HG03135 (cell line): ENCODE measurements around the gene PGA5.

Experiments used
- ATAC-seq: cut with Tn5 transposase; IDR thresholded peaks from one replicate; pipeline ENCODE4 v1.9.1; 2021; ENCODE audit warnings: mild to moderate bottlenecking, moderate library complexity; ENCODE audit not compliant: unreplicated experiment

The PGA5 gene

DNA sequence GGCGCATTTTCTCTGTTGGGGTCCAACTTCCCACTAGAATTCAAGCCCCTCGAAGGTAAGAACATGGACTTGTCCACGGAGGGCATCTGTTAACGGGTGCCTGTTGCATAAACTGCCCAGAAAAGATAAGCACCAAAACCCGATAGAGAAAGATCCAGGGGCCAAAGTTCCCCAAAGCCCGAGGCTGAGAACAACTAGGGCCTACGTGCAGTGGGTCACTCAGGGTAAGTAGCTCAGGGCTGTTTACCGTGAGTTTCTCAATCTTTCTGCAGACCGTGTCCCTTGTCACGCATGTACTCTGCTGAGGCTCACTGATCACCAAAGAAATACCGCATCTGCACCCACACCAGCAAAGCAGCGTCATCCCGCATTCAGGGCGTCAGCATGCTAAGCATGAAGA, 24.4 kb downstream of the PGA5 start:
- ATAC-seq, result no peak

DNA sequence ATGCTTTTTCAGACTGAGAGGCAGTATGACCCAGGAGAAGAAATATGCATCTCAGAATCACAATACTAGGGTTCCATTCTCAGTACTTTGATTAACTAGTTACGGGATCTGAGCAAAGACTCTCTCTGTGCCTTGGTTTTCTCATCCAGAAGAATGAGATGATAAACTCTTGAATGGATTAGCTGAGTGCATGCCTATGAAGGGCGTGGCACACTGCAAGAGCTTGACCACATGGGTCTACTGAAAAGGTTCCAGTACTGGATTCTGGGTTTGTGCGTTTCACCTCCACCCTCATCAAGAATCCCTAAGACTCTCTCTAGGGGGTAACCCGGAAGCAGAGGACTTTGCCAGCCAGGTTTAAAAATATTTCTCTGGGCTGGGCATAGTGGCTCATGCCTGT, 25.6 kb downstream of the PGA5 start:
- ATAC-seq, result no peak

DNA sequence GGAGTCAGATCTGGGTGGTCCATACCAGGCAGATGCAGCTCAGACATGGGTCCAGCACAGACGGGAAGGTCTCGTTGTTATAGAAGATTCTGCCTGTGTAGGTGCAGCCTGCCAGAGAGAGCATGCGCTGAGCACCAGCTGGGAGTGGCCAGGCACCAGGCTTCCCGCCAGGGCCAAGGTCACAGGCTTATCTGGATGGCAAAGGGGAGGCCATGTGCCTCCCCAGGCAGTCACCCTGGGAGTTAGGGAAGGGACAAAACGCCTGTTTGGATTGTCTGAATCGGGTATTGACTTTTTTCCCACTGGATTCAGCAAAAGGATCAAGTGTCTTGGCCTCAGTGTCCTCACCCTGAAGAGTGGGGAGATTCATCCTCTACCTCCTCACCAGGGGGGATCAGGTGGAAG, 26.5 kb downstream of the PGA5 start:
- no peak for ATAC-seq

DNA sequence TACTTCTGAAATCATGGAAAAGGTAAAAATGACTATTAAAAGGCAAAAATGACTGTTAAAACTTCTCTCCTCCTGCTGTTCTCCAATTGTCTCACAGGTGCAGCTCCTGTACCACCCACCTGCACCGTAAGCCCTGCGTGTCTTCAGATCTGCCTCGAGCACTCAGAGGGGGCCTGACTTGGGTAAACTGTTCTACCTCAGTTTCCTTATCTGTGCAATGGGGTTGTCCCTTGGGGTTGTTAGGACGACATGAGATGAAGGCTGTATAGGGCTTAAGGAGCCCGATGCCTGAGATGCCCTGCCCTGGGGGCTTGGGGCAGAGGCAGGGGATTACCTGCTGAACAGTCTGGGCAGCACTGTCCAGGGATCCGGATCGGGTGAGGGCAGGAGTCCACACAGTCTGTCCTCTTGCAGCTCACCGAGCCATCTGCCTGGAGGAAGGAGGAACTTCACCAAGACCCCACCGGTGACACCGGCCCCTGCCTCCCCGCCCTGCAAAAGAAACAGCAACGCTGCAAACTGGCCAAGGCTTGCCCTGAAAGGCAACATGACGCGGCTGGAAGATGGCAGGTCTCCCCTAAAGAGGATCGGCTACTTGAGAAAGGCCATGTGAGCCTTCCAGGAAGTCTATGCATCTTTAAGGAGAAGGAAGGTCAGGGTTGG, 27.7 kb downstream of the PGA5 start:
- no peak for ATAC-seq

DNA sequence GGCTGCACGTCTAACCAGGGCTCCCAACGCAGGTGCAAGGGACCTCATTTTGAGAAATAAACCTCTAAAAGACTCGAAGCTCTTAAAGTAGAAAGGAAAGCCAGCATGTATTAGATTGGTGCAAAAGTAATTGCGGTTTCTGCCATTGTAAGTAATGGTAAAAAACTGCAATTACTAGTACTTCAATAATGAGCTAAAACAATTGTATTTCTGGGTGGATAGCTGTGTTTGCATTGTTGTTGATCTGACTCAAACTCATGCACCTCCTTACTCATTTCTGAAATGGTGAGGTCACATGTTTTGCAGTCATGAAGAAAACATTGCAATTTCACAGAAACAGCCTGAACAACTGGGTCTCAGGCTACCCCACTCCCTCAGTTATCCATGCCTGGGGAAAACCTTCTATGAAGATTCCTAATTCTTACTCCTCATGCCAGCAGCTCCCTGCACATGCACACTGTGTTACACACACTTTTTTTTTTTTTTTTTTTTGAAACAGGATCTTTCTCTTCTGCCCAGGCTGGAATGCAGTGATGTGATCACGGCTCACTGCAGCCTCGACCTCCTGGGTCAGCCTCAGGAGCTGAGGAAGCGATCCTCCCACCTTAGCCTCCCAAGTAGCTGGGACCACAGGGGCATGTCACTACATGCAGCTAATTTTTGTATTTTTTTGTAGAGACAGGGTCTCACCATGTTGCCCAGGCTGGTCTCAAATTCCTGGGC, 29.5 kb downstream of the PGA5 start:
- no peak for ATAC-seq

DNA sequence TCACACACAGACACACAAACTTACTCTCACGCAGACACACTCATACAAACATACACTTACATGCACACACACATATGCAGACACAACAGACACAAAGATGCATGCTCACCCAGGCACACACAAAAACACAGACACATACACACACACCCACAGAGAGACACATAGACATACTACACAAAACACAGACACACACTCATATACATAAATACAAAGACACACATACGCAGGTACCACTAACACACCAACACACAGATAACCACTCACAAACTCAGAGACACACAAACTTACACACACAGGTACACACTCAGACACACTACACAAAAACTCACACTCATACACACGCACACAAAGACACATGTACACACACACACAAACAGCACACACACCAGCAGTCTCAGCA, 31.8 kb downstream of the PGA5 start:
- ATAC-seq, result no peak

DNA sequence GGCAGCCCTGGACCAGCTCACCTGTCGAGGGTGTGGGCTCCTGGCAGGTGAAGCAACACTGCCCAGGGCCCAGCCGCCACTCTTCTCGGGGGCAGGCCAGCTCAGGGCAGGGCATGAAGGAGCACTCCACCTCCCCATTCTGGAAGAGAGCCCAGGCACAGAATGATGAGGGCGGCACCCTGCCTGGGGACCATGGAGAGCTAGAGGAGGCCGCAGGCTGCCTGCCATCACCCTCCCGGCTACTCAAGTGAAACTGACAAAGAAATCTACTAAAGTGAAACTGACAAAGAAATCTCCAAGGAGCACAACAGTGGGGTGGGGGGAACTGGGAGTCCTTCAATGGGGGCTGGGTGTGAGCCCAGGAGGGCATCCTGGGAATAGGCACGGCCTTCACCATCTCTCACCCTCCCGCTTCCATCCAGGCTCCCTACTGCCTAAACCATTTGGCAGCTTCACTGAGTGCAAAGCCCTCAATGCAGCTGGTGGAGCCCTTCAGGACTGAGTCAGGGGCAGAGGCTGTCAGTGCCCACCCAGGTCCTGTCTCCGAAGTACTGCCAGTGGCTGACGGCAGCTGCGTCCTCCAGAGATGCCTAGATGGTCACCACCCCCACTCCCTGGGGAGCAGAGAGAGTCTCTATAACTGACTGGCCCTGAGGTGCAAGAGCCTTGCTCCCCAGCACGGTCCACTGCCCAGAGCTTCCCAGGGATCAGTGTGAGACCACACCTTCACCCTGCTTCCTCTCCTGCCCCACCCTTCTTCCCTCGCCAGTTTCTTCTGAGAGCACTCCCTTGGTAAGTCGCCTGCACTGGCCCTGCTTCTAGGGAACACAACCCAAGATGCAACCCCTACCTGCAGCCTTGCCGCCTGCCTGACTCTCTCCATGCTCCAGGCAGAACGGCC, 32.5 kb downstream of the PGA5 start:
- ATAC-seq, result no peak

DNA sequence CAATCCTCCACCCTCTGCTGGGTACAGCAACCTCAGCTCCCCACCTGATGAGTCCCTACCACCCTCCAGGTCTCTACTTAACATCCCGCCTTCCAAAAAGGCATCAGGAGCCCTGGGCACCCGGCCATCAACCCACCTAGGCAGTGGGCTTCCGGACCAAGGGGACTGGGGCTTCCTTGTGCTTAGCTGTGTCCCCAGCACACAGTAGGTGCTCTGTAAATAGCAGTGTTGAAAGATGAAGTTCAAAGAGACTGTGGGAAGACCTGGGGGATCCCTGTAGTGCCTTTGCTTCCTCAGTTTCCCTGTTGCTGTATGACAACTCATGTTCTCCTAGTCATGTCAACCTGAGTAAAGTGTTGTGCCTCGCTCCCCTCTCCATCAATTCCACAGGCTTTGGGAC, 33.1 kb downstream of the PGA5 start:
- ATAC-seq, result no peak

DNA sequence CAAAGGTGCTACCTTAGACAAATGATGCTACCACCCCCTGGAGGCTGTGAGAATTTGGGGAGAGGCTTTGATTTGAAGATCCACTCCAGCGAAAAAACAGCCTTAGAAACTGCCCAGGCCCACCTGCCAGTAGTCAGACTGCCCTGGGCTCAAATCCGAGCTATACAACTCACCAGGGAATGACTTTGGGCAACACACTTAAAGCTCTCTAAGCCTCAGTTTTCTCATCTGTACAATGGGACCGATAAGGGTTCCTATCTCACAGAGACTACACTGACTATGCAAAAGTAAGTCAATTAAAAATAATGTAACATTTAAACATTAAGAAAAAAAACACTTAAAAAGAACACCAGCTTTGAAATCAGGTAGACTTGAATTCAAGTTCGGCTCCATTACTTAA, 34.2 kb downstream of the PGA5 start:
- no peak for ATAC-seq

DNA sequence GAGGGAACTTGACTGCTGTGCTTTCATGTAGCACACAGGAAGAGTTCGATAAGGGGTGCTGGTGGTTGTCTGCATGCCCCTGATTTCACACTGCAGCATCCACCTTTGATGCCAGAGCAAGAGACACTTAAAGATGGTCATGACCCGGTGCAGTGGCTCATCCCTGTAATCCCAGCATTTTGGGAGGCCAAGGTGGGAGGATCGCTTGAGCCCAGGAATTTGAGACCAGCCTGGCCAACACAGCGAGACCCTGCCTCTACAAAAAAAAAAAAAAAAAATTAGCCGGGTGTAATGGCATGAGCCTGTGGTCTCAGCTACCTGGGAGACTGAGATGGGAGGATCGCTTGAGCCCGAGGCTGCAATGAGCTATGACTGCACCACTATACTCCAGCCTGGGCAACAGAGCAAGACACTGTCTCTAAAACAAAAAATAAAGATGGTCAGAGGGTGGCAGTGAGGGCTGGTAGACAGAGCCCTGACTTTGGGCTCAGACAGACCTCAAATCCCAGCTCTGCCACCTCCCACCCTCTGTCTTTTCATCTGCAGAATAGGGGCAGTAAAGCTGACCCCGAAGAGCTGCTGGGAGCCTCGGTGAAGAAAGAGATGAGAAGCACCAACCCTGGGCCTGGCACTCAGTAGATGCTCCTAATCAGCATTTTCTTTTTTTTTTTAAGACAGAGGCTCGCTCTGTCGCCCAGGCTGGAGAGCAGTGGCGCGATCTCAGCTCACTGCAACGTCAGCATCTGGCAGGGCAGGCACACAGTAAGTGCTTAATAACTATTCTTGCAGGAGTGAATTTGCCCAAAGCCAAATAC, 36.4 kb downstream of the PGA5 start:
- ATAC-seq, result no peak

DNA sequence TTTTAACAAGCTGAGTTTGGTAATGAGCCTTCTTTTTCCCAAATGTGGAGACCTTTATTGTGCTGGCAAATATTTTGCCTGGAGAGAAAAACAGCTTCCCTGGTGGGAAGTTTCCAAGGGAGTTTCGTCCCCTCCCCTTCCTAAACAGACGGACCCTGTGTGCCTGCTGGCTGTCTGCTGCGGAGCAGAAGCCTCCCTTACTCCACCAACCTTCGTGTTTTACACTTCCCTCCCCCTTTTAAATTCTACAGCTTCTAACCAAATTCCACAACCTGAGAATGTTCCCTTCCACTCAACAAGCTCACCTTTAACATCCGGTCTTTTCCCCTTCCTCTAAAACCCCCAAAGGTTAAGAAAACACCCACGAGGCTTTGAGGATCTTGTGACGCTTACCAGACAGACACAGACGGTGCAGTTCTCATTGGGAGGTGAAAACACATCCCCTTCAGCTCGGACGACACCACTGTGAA, 37.1 kb downstream of the PGA5 start:
- no peak for ATAC-seq

DNA sequence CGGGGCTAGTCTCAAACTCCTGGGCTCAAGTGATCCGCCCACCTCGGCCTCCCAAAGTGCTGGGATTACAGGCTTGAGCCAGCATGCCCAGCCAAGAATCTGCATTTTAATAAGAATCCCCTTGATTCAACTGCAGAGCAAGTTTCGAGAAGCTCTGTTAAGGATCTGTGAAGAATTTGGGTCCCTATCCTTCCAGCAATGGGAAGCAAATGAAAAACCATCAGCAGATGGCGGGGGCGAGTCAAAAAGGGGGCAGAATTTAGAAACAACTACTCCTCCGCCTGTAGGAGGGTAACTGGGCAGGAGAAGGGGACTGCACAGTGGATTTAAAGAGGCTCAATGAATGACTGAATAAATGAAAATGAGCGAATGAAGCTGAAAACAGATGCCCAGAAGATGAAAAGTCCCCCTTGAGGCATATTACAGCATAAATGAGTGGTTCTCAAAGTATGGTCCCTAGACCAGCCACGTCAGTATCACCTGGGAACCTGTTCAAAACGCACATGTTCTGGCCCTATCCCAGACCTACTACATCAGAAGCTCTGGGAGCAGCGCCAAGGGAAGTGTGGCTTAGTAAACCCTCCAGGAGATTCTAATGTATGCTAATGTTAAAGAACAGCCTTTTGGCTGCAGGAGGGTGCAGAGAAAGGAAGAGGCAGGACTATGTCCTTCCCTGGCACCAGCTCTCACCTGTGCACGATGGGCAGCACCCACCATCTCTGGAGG, 39.1 kb downstream of the PGA5 start:
- no peak for ATAC-seq

DNA sequence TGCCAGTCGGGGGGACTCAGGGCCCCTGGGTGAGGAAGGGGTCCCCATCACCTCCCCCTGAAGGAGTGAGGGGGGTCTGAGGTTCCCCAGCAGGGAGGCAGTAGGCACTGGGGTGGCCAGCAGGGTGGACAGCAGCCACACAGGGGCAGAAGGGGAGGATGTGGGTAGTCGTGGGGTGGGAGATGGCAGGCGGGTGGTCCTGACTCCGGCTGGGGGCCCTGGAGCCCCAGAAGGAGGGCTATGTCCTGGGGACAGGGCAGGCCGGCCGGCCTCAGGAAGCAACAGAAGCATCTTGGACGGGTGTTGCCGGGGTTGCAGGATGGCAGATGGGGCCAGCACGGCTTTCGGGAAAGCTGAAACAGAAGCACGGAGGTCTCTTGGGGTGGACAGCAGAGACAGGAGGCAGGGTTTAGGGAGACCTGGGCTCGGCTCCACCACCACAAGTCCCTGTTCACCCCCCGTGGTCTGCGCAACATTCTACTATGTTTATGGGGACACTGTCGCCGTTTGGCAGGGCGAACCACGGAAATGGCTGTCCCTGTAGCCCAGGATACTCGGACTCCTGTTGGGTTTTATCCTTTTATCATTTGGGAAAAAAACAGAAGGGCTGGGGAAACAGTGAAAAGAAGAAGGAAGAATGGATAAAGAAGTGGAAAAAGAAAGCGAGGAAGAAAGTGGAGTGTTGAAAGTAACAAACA, 40.1 kb downstream of the PGA5 start:
- no peak for ATAC-seq

DNA sequence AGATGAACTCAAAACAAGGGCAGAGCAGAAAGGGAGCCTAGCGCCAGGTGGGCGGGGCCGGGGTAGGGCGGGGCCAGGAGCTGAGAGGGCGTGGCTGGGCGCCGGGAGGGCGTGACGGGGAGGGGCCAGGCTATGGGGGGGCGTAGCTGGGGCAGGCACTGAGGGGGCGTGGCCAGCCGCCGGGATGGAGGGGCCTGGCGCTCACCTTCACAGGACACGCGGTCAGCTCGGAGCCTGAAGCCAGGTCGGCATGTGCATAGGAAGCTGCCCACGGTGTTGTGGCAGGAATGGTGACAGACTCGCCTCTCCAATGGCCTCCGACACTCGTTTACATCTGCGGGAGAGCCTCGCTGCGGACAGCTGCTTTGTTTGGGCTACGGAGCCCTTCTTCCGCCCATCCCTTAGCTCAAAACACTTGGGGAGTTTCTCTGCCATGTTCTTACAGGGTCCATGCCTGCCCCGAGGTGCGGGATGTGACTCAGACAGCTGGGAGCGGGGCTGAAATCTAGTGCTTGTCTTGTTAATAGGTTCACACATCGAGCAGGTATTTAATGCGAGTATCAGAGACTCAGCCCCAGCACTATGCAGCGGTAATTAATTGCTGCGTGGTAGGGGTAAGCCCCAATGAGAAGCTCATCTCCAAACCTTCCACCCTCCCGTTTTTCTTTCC, 40.7 kb downstream of the PGA5 start:
- no peak for ATAC-seq

DNA sequence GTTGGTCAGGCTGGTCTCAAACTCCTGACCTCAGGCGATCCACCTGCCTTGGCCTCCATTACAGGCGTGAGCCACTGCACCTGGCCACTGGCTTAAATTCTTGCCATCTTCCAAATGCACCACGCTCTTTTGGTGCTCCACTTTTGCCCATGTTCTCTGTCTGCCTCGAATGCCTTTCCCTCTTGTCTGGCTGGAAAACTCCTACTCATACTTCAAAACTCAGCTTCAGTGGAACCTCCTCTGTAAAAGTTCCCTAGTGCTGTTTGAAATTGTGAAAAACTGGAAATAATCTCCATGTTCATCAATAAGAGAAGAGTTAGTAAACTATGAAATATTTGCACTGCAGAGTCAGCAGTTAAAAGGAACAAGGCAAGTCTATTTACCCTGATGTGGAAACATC, 42.6 kb downstream of the PGA5 start:
- no peak for ATAC-seq

DNA sequence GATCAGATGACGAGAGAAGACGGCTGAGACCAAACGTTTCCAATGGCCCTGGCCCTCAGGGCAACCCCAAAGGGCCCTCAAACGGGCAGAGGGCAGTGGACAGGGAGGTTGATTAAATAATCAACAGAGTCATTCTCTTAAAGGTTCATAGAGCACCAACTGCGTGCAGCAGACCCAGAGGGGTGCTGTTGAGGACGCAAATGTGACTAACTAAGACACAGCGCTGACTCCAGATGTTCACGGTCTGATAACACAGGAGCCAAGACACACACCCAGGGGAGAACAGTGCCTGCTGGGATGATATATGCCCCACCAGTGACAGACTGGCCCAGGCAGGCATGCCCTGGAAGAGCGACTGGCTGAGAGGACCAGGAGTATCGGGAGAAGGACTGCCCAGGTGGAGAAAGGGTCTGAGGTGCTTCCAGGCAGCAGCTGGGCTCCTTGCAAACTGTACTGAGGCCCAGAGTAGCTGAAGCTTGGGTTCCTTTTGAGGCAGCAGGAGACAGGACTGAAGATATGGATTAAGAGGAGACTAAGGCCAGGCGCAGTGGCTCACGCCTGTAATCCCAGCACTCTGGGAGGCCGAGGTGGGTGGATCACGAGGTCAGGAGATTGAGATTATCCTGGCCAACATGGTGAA, 46.5 kb downstream of the PGA5 start:
- ATAC-seq, result no peak

DNA sequence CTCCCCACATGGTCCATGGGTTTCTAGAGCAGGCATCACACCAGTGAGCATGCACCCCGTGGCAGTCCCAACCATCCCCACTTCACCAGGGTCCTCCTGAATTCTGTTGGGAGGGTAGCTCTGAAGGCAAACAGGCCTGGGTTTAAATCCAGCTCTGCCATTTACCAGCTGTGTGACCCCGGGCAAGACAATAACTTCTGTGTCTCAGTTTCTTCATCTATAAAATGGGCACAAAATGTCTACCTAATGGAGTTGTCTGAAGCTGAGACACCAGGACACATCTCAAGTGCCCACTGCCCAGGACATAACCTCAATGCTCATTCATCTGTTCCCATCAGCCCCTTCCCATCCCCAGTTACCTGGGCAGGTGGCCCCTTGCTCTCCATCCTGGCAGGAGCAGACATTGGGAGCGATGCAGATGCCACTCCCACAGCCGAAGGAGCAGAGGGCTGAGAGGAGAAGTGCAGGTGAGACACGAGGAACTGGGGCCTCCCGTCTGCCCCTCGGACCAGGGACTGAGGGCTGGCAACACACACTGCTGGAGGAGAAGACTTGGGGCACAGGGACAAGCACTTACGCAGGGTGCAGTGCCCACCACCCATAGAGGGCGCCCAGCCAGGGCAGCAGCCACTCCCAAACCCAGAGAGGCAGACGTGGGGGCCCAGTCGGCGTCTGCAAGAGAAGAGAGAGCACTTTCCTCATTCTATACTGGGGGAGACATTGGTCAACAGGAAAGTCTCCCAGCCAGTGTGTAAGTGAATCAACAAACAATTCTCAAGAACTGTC, 50.1 kb downstream of the PGA5 start:
- no peak for ATAC-seq

DNA sequence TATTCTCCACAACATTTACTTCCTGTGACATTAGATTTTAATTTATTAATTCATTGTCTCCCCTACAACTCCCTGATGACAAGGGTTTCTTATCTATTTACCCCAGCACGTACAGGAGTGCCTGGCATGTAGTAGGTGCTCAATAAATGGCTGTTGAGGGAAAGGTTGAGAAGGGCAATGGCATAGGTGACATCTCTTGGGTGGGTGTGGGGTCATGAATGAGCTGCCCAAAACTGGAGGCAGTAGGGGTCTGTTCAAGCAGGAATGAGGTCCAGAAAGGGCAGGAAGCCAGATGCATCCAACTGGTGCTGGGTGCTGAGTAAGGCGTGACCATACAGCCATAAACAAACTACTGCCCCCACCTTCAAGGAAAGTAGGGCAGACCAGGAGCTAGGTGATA, 51.4 kb downstream of the PGA5 start:
- ATAC-seq, result no peak
